Measurements from ENCODE around the gene CDK14.

- TF ChIP-seq CTCF (IDR thresholded peaks at IDR 0.05), result no peak
- no peak for TF ChIP-seq EZH2 (IDR thresholded peaks at IDR 0.05; ENCODE audit: borderline replicate concordance, insufficient read depth, low read depth, low read length, poor library complexity, severe bottlenecking)
Measured at GRCh38 chr7:91230100-91230499, 634.0 kb downstream of the CDK14 start.
